ENCODE measurements around the gene TNFRSF6B.
"Not testable (repeated sequence)": the region's sequence is repeated elsewhere in the genome, so short reads cannot be mapped to it uniquely, and the experiment has no call there.

Gene TNFRSF6B

GRCh38 chr20:63712191-63712590 lies 15.7 kb downstream of the TNFRSF6B start:
- DNase-seq, result no peak

GRCh38 chr20:63714858-63715257 lies 18.4 kb downstream of the TNFRSF6B start:
- no peak for DNase-seq

- DNase-seq, result no peak
These were observed 22.5 kb downstream of the TNFRSF6B start for GRCh38 chr20:63718996-63719395.

GRCh38 chr20:63722967-63723622 lies 26.6 kb downstream of the TNFRSF6B start:
- DNase-seq, result not testable (repeated sequence)

GRCh38 chr20:63730189-63730733 lies 33.8 kb downstream of the TNFRSF6B start:
- not testable (repeated sequence) for DNase-seq

- DNase-seq, result no peak
These were observed 35.0 kb downstream of the TNFRSF6B start for GRCh38 chr20:63731410-63731809.

- DNase-seq, result no peak
These were observed 36.0 kb downstream of the TNFRSF6B start for GRCh38 chr20:63732118-63733095.

GRCh38 chr20:63733117-63733516 lies 36.7 kb downstream of the TNFRSF6B start:
- no peak for DNase-seq

- no peak for DNase-seq
These were observed 37.2 kb downstream of the TNFRSF6B start for GRCh38 chr20:63733579-63734081.

GRCh38 chr20:63734111-63734945 lies 37.9 kb downstream of the TNFRSF6B start:
- DNase-seq, result no peak

GRCh38 chr20:63734946-63735858 lies 38.8 kb downstream of the TNFRSF6B start:
- no peak for DNase-seq

- DNase-seq, result no peak
These were observed 39.6 kb downstream of the TNFRSF6B start, which contains the start of gene LIME1 for GRCh38 chr20:63735859-63736718. TSS of gene LIME1 (plus strand) at chr20:63736664. CDS start at chr20:63737550, 886 bp downstream.

GRCh38 chr20:63736893-63737694 lies 40.6 kb downstream of the TNFRSF6B start:
- no peak for DNase-seq

GRCh38 chr20:63737695-63737944 lies 41.2 kb downstream of the TNFRSF6B start:
- DNase-seq, result no peak

GRCh38 chr20:63737945-63738686 lies 41.7 kb downstream of the TNFRSF6B start:
- no peak for DNase-seq

- no peak for DNase-seq
These were observed 42.3 kb downstream of the TNFRSF6B start for GRCh38 chr20:63738687-63739129.

- DNase-seq, result no peak
These were observed 42.9 kb downstream of the TNFRSF6B start, which contains the start of gene SLC2A4RG for GRCh38 chr20:63739130-63740069. TSS of gene SLC2A4RG (plus strand) at chr20:63739776. CDS start at chr20:63739913, 137 bp downstream.
